Fibroblast of lung (primary cell): ENCODE results near the gene FBXL17.

Experiments
- CTCF ChIP-seq, 2 donors: IDR thresholded peaks in 1 of 2; conservative IDR thresholded peaks in 1 of 2; 1 replicate in 1 of 2; 2 replicates in 1 of 2; pipeline ENCODE4 v1.5.1; 2011 to 2012; ENCODE audit warnings: low read length in 2 of 2, control low read depth in 1 of 2, inconsistent platforms in 1 of 2, low read depth in 1 of 2, mild to moderate bottlenecking in 1 of 2
- EZH2 ChIP-seq: IDR thresholded peaks from 2 replicates; pipeline ENCODE4 v1.5.1; 2012; ENCODE audit warnings: low read length, control low read depth, mild to moderate bottlenecking; ENCODE audit errors: missing control alignments

GRCh38 chr5:108206707-108207106 is 175.2 kb downstream of the FBXL17 start:
- no peak for TF ChIP-seq CTCF (conservative IDR thresholded peaks at IDR 0.05 in 1 of 2, IDR thresholded peaks at IDR 0.05 in 1 of 2; ENCODE audit: low read depth in 1 of 2, low read length in 2 of 2)
- no peak for TF ChIP-seq EZH2
